Stimulated activated naive CD8-positive, alpha-beta T cell treated with anti-CD3 and anti-CD28 coated beads, Interleukin-15, Interleukin-2, amounts not matched to agents 100 U/mL and 50 U/mL, for 24 hours (primary cell): ENCODE measurements around the gene NDUFAF8.

Experiments used
- ATAC-seq: fragments of 150-1000 bp; cut with Tn5 transposase; one replicate; pipeline ENCODE4 v1.10.0; 2021
- DNase-seq: peaks from one replicate; pipeline ENCODE4 v3.0.0; 2021

Gene NDUFAF8

GRCh38 chr17:81238815-81239713, at the start of gene NDUFAF8, which contains the start of gene TEPSIN:
TSS of gene NDUFAF8 (plus strand) at chr17:81239318. CDS start at chr17:81239364, 46 bp downstream.
TSS of gene TEPSIN (minus strand) at chr17:81239055. CDS start at chr17:81239033, 22 bp downstream.
- ATAC-seq, result peak; percentile 97
- peak; percentile 94 for DNase-seq

GRCh38 chr17:81189670-81190530, 49.2 kb upstream of the NDUFAF8 start:
- ATAC-seq, result no peak
- no peak for DNase-seq

GRCh38 chr17:81190591-81190990, 48.5 kb upstream of the NDUFAF8 start:
- no peak for ATAC-seq
- DNase-seq, result no peak

- ATAC-seq (no peak), DNase-seq (no peak)
Measured at GRCh38 chr17:81191116-81191515, 48.0 kb upstream of the NDUFAF8 start.

- no peak for ATAC-seq
- DNase-seq, result no peak
Measured at GRCh38 chr17:81191646-81192045, 47.5 kb upstream of the NDUFAF8 start.

- DNase-seq (no peak), ATAC-seq (no peak)
Measured at GRCh38 chr17:81192386-81193050, 46.6 kb upstream of the NDUFAF8 start.

- DNase-seq, result no peak
Measured at GRCh38 chr17:81193051-81193410, 46.1 kb upstream of the NDUFAF8 start.

GRCh38 chr17:81193470-81194224, 45.5 kb upstream of the NDUFAF8 start:
- ATAC-seq (no peak), DNase-seq (no peak)

More at GRCh38 chr17:81193051-81193410, 46.1 kb upstream of the NDUFAF8 start:
- ATAC-seq, result no peak

- DNase-seq (no peak), ATAC-seq (no peak)
Measured at GRCh38 chr17:81194225-81194760, 44.8 kb upstream of the NDUFAF8 start.

- DNase-seq (no peak), ATAC-seq (no peak)
Measured at GRCh38 chr17:81194941-81195901, 43.9 kb upstream of the NDUFAF8 start.

GRCh38 chr17:81195941-81196495, 43.1 kb upstream of the NDUFAF8 start:
- ATAC-seq, result no peak

GRCh38 chr17:81196505-81197408, 42.4 kb upstream of the NDUFAF8 start:
- no peak for ATAC-seq

More at GRCh38 chr17:81195941-81196495, 43.1 kb upstream of the NDUFAF8 start:
- DNase-seq, result no peak

GRCh38 chr17:81197409-81197795, 41.7 kb upstream of the NDUFAF8 start:
- no peak for DNase-seq
- ATAC-seq, result no peak

More at GRCh38 chr17:81196505-81197408, 42.4 kb upstream of the NDUFAF8 start:
- DNase-seq, result no peak

GRCh38 chr17:81197831-81198490, 41.2 kb upstream of the NDUFAF8 start:
- no peak for ATAC-seq
- DNase-seq, result no peak

- no peak for DNase-seq
- no peak for ATAC-seq
Measured at GRCh38 chr17:81198826-81199481, 40.2 kb upstream of the NDUFAF8 start.

GRCh38 chr17:81199482-81199830, 39.7 kb upstream of the NDUFAF8 start:
- ATAC-seq (no peak), DNase-seq (no peak)

GRCh38 chr17:81200201-81200600, 38.9 kb upstream of the NDUFAF8 start:
- DNase-seq (no peak), ATAC-seq (no peak)
